OCI-LY3 (cell line): ENCODE results near the gene PATE1.
"Not testable (repeated sequence)": the region's sequence is repeated elsewhere in the genome, so short reads cannot be mapped to it uniquely, and the experiment has no call there.

Experiments
- H2AFZ ChIP-seq: fragments of 200-600, 300-600 bp; shearing (Covaris generic); 2 replicates; pipeline ENCODE4 v1.6.0; 2014; ENCODE audit warnings: antibody characterized with exemption, low read depth, low read length
- H3K27ac ChIP-seq: fragments of 200-600, 300-600 bp; sonication (generic); 2 replicates; pipeline ENCODE4 v1.5.1; 2014; ENCODE audit warnings: mild to moderate bottlenecking, low read length, moderate library complexity, mixed read lengths
- H3K27me3 ChIP-seq: fragments of 200-600, 300-600 bp; sonication (generic); 2 replicates; pipeline ENCODE4 v1.6.1; 2014; ENCODE audit warnings: low read depth, low read length, mixed read lengths
- H3K36me3 ChIP-seq: fragments of 200-600, 300-600 bp; sonication (generic); replicated peaks from 2 replicates; pipeline ENCODE3; 2014; ENCODE audit warnings: low read depth, low read length, mixed read lengths
- H3K4me1 ChIP-seq: fragments of 300-600, 200-600 bp; sonication (generic); 2 replicates; pipeline ENCODE4 v1.6.1; 2014; ENCODE audit warnings: low read length, mixed read lengths
- H3K4me2 ChIP-seq: fragments of 200-600, 300-600 bp; sonication (generic); 2 replicates; pipeline ENCODE4 v1.6.1; 2014; ENCODE audit warnings: low read length, mixed read lengths
- H3K4me3 ChIP-seq: fragments of 300-600, 200-600 bp; sonication (generic); 2 replicates; pipeline ENCODE4 v1.5.1; 2014; ENCODE audit warnings: antibody characterized with exemption, mild to moderate bottlenecking, low read length, moderate library complexity
- H3K79me2 ChIP-seq: fragments of 300-600, 200-600 bp; shearing (Covaris generic); 2 replicates; pipeline ENCODE4 v1.6.1; 2014; ENCODE audit warnings: mild to moderate bottlenecking, low read length, mixed read lengths
- H3K9ac ChIP-seq: fragments of 300-600, 200-600 bp; shearing (Covaris generic); 2 replicates; pipeline ENCODE4 v1.6.0; 2014; ENCODE audit warnings: mild to moderate bottlenecking, low read length, moderate library complexity
- H3K9me3 ChIP-seq: fragments of 200-600, 300-600 bp; shearing (Covaris generic); 2 replicates; pipeline ENCODE4 v1.6.1; 2014; ENCODE audit warnings: low read length, mixed read lengths; ENCODE audit not compliant: insufficient read depth
- H4K20me1 ChIP-seq: fragments of 200-600, 300-600 bp; sonication (generic); 2 replicates; pipeline ENCODE4 v1.6.1; 2016; ENCODE audit warnings: low read length, mixed read lengths; ENCODE audit not compliant: insufficient read depth
- EZH2phosphoT487 ChIP-seq: fragments of 200-600 bp; shearing (Covaris generic); IDR thresholded peaks from 2 replicates; pipeline ENCODE4 v1.6.1; 2018; ENCODE audit warnings: antibody characterized with exemption, mixed run types, low read depth
- TF ChIP-seq, protein P1 (sequence below): fragments of 200-600, 300-600 bp; sonication (generic); IDR thresholded peaks from 2 replicates; pipeline ENCODE4 v1.5.1; 2014; ENCODE audit warnings: antibody characterized with exemption, low read length, low read depth

PATE1 gene, protein sequence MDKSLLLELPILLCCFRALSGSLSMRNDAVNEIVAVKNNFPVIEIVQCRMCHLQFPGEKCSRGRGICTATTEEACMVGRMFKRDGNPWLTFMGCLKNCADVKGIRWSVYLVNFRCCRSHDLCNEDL

DNA sequence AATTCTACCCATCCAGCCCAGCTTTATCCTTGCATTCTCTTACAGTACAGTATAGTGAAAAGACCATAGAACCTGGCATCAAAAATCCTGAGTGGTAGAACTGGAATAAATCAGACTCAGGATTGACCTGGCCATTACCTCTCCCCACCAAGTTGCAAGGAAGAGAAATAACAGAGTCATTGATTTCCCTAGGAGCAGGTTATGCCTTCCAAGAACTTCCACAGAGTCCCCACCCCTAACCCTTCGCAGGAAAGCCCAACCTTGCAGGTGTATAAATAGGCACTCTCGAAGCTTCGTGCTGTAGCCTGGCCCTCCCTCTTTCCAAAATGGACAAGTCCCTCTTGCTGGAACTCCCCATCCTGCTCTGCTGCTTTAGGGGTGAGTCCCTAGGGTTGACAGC is at the start of gene PATE1:
Gene PATE1 (plus strand): TSS at position 301 of the 400 bp plus-strand sequence. CDS start 26 bp downstream, at position 327.
- H3K27me3 ChIP-seq = peaks cover 38% of the 10 kb centered on the region; the same call in 1 of the 2 replicates
- no peaks in the 10 kb centered on the region for H4K20me1 ChIP-seq
- H3K9ac ChIP-seq = no peak within 1 kb of the TSS
- no peak for TF ChIP-seq EZH2phosphoT487
- TF ChIP-seq, protein P1, sequence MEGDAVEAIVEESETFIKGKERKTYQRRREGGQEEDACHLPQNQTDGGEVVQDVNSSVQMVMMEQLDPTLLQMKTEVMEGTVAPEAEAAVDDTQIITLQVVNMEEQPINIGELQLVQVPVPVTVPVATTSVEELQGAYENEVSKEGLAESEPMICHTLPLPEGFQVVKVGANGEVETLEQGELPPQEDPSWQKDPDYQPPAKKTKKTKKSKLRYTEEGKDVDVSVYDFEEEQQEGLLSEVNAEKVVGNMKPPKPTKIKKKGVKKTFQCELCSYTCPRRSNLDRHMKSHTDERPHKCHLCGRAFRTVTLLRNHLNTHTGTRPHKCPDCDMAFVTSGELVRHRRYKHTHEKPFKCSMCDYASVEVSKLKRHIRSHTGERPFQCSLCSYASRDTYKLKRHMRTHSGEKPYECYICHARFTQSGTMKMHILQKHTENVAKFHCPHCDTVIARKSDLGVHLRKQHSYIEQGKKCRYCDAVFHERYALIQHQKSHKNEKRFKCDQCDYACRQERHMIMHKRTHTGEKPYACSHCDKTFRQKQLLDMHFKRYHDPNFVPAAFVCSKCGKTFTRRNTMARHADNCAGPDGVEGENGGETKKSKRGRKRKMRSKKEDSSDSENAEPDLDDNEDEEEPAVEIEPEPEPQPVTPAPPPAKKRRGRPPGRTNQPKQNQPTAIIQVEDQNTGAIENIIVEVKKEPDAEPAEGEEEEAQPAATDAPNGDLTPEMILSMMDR = no peak
- no peak within 1 kb of the TSS for H2AFZ ChIP-seq
- H3K4me2 ChIP-seq = no peak within 1 kb of the TSS
- no peak within 1 kb of the TSS for H3K4me3 ChIP-seq
- H3K36me3 ChIP-seq = no peaks in the 10 kb centered on the region
- H3K4me1 ChIP-seq = no peaks in the 10 kb centered on the region
- H3K9me3 ChIP-seq = no peaks in the 10 kb centered on the region
- no peak within 1 kb of the TSS for H3K27ac ChIP-seq
- H3K79me2 ChIP-seq = no peaks in the 10 kb centered on the region

DNA sequence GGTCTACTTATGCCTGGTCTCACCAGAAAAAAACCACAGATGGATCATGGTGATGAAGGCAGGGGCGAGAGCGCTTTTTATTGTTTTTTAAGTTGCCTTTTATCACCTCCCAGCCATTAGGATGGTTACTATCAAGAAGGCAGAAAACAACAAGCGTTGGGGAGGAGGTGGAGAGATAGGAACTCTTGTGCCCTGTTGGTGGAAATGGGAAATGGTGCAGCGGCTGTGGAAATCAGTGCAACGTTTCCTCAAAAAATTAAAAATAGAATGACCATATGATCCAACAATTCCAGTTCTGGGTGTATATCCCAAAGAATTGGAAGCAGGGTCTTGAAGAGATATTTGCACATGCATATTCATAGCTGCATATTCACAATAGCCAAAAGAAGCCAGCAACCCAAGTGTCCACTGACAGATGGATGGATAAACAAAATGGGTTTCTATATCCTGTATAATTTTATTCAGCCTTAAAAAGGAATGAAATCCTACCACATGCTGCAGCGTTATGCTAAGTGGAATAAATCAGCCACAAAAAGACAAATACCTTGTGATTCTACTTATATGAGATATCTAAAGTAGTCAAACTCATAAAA is 45.0 kb upstream of the PATE1 start:
- H4K20me1 ChIP-seq = no peaks in the 10 kb centered on the region
- H2AFZ ChIP-seq = no peak overlapping the region
- no peak overlapping the region for H3K4me2 ChIP-seq
- no peaks in the 10 kb centered on the region for H3K4me1 ChIP-seq
- no peaks in the 10 kb centered on the region for H3K9me3 ChIP-seq
- H3K36me3 ChIP-seq = no peaks in the 10 kb centered on the region
- TF ChIP-seq, protein P1 = no peak
- TF ChIP-seq EZH2phosphoT487 = no peak
- no peak overlapping the region for H3K27ac ChIP-seq
- H3K9ac ChIP-seq = no peak overlapping the region
- no peaks in the 10 kb centered on the region for H3K27me3 ChIP-seq
- no peaks in the 10 kb centered on the region for H3K79me2 ChIP-seq
- no peak overlapping the region for H3K4me3 ChIP-seq

DNA sequence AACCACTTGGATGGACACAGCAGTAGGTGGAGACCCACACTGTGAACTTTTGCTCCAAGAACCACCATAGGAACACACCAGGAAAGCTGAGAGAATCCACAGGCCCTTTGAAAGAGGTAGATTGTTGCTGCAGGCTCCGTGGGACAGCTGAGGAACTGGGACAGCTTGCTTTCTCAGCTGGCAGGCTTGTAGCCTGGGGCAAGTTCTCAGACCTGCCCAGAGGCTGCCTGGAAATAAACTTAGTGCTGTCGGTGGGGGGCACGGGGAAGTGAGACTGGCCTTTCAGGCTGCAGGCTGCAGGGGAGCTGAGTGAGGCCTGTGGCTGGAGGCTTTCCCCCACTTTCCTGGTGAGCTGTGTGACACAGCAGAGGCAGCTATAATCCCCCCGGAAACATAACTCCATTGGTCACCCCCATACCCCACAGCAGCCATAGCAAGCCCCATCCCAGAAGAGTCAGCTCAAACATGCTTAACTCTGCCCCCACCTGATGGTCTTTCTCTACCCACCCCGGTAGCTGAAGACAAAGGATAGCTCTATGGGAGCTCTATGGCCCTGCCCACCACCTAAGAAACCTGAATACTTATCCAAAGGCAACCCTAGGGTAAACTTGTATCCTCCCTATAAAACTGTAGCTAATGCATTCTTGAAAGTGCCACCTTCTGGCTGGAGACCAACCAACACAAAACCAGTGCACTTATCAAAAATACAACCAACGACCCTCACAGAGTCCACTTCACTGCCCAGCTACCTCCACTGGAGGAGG is 44.0 kb upstream of the PATE1 start:
- no peak for TF ChIP-seq EZH2phosphoT487
- TF ChIP-seq, protein P1 = no peak
- H4K20me1 ChIP-seq = no peaks in the 10 kb centered on the region
- no peak overlapping the region for H3K4me2 ChIP-seq
- H3K9ac ChIP-seq = no peak overlapping the region
- H3K36me3 ChIP-seq = no peaks in the 10 kb centered on the region
- no peaks in the 10 kb centered on the region for H3K9me3 ChIP-seq
- no peak overlapping the region for H3K4me3 ChIP-seq
- no peaks in the 10 kb centered on the region for H3K27me3 ChIP-seq
- no peaks in the 10 kb centered on the region for H3K4me1 ChIP-seq
- no peak overlapping the region for H3K27ac ChIP-seq
- no peak overlapping the region for H2AFZ ChIP-seq
- no peaks in the 10 kb centered on the region for H3K79me2 ChIP-seq

DNA sequence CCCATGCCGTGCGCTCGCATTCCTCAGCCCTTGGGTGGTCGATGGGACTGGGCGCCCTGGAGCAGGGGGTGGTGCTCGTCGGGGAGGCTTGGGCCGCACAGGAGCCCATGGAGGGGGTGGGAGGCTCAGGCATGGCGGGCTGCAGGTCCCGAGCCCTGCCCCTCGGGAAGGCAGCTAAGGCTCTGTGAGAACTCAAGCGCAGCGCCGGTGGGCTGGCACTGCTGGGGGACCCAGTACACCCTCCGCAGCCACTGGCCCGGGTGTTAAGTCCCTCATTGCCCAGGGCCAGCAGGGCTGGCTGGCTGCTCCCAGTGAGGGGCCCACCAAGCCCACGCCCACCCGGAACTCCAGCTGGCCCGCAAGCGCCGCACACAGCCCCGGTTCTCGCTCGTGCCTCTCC is 41.4 kb upstream of the PATE1 start:
- H3K9me3 ChIP-seq, H3K79me2 ChIP-seq: not testable (repeated sequence)

More for the DNA sequence above, 41.4 kb upstream of the PATE1 start:
- H3K9ac ChIP-seq, H3K27ac ChIP-seq, H4K20me1 ChIP-seq, H3K36me3 ChIP-seq, H2AFZ ChIP-seq, H3K27me3 ChIP-seq, H3K4me2 ChIP-seq, H3K4me3 ChIP-seq, H3K4me1 ChIP-seq: not testable (repeated sequence)
